IPS-NIHi7 (cell line): ENCODE data around the gene CYB5D1.
"Not testable (repeated sequence)": the region's sequence is repeated elsewhere in the genome, so short reads cannot be mapped to it uniquely, and the experiment has no call there.

ENCODE experiments used
- DNase-seq: peaks from one replicate; pipeline ENCODE4 v3.0.0; 2012; ENCODE audit warnings: mixed read lengths; ENCODE audit errors: extremely low spot score

The CYB5D1 gene

GRCh38 chr17:7856011-7856810 is 1.6 kb upstream of the CYB5D1 start:
- no peak for DNase-seq

GRCh38 chr17:7856811-7857712 is 741 bp upstream of the CYB5D1 start, which contains the start of gene NAA38:
TSS of gene NAA38 (minus strand) at chr17:7857559. CDS start at chr17:7857463, 96 bp downstream.
- DNase-seq, result peak; percentile 88

- peak; percentile 61 for DNase-seq
These were observed 663 bp downstream of the CYB5D1 start for GRCh38 chr17:7858522-7858810.

GRCh38 chr17:7859028-7859427 is 1.2 kb downstream of the CYB5D1 start:
- no peak for DNase-seq

DNA sequence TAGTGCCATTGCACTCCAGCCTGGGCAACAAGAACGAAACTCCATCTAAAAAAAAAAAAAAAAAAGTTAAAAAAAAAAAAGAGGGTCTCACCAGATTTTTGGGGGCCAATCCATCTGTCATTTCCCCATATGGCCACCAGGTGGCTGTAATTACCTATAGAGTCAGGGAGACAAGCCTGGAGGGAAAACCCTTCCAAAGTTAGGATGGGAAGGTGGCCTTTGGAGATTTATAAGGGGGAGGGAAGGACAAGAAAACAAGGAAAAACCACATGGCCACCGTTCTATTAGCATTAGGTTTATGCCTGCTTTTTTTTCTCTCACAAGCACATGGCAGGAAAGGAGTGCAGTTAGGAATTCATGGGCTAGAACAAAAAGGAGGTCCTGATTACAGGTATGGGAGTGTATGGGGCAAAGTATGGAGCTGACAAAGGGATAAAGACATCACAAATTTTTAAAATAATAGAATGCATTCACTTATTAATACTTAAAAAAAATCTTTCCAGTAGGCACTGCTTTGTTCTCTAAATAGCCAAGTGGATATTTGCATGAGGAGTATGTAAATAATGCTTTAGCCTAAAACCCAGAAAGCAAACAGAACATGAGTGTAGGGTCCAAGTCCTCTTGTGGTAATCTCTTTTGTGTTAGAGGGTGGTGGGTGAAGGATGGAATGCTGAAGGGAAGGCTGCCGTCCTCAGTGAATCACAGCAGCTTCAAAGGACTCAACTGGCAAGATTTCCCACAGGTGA is 5.1 kb downstream of the CYB5D1 start:
- peak; percentile 69 for DNase-seq

DNA sequence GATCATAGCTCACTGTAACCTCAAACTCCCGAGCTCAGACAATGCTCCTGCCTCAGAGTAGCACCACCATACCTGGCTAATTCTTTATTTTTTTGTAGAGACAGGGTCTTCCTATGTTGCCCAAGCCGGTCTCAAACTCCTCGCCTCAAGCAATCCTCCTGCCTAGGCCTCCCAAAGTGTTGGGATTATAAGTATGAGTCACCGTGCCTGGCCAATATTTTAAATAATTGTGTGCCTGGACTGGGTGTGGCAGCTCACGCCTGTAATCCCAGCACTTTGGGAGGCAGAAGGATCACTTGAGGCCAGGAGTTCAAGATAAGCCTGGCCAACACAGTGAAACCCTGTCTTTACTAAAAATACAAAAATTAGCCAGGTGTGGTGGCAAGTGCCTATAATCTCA is 6.6 kb downstream of the CYB5D1 start:
- DNase-seq, result not testable (repeated sequence)

DNA sequence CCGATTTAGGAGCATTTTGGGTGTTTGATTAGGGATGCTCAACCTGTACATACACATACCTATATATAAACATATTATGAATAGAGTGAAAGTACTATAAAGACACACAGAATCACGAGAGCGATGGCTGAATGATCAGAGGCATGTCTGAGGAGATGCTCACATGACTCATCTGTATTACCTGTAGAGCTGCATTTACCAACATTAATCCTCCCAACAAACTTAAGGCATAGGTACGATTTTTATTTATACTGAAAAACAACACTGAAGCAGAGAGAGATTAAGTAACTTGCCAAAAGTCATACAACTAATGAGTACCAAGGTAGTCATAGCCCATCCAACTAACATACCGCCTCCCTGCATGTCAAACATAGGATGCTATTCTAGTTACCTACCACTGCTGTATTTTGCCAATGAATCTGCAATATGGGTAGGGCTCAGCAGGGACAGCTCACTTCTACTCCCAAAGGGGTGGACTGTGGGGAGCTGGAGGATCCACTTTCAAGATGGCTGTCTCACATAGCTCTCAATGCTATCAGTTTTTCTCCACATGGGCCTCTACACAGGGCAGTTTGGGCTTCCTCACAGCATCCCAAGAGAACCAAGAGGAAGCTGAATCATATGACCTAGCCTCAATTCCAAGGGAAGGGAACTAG is 7.3 kb downstream of the CYB5D1 start:
- DNase-seq, result no peak

DNA sequence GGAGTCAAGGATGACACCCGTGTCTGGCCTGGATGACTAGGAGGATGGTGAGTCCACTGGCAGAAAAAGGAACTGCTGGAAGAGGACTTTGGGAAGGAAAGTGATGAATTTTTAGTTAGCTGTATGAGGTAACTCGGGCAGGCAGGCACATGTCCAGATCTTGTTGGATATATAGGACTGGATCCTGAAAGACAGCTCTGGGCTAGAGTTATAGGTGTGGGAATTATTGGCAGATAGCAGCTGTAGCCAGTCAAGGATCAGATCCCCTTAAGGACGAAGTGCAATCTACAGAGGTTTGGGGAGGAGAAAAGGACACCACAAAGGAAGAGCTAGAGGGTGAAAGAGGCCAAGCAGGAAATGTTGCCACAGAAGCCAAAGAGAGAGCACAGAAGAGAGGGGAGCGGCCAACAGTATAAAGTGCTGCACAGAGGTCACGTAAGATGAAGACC is 10.1 kb downstream of the CYB5D1 start:
- DNase-seq, result no peak

DNA sequence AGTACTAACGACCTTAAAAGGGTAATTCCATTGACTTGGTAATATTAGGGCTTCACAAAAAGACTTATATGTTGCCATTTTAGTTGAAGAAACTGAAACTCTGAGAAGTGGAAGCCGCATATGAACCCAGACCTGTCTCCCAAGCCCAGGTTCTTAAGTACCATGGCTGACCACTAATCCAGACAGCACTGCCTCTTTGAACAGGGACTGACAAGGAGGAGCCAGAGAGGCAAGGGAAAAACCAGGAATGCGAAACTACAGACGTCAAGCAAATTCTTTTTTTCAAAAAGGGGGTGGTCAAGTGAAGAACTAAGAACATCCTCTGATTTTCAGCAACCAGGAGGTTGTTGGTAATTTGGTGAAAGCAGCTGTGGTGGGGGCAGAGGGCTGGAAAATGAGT is 15.2 kb downstream of the CYB5D1 start:
- no peak for DNase-seq

GRCh38 chr17:7875804-7876370 is 18.1 kb downstream of the CYB5D1 start:
- DNase-seq, result no peak

DNA sequence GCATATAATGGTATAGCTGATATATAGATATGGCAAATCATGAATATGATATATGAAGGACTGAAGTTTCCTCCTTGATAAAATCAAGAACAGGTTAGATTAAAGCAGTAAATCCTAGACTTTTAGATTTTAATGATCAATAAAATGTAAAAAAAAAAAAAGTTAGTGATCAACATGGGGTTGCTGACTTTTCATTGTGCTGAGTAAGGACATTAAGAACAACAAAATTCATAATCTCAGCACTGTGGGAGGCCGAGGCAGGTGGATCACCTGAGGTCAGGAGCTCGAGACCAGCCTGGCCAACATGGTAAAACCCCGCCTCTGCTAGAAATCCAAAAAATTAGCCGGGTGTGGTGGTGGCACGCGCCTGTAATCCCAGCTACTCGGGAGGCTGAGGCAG is 20.4 kb downstream of the CYB5D1 start:
- no peak for DNase-seq

DNA sequence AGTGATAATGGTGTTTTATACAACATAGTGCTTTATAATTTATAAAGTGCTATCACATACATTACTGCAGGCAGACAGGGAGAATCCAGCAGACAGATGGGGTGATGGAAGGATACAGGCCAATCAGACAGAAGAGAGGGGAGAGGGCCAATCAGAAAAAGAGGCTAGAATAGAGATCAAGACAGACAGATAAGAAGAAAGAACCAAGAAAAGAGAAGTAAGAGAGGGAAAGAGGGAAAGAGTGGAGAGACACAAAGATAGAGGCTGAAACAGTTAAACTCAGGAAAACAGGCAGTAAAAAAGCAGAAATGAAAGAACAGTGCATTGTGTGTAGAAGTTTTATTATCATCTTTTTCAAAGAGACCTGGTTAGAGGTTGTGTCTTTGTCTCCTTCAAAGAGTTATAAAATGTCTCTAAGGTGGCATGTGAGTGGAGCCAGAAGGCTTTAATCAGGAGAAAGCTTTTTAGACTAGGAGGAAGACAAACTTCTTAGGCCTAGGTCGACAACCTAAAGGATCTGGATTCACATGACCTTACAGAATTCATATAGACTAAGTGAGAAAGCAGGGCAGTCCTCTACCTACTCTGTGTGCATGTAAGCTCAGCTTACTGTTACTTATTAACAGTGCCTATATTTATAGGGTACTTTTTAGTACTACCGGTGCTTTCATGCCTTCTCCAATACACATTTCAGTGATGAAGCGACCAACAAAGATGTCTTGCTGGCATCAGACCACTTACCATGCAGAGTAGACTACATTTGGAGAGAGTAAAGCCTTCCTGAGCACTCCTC is 22.5 kb downstream of the CYB5D1 start:
- no peak for DNase-seq

- DNase-seq, result no peak
These were observed 23.7 kb downstream of the CYB5D1 start for GRCh38 chr17:7881276-7882054.

GRCh38 chr17:7882068-7882467 is 24.3 kb downstream of the CYB5D1 start:
- DNase-seq, result no peak

GRCh38 chr17:7882629-7883028 is 24.8 kb downstream of the CYB5D1 start:
- DNase-seq, result no peak

- DNase-seq, result no peak
These were observed 26.1 kb downstream of the CYB5D1 start for GRCh38 chr17:7883781-7884386.

- no peak for DNase-seq
These were observed 27.0 kb downstream of the CYB5D1 start for GRCh38 chr17:7884581-7885366.
